NCI-H146 (cell line): ENCODE results near the gene ATP8B1.

Experiments
- DNase-seq: peaks from one replicate; lab custom pipeline; 2025; lab: John Stamatoyannopoulos, UW

ATP8B1 gene

DNA sequence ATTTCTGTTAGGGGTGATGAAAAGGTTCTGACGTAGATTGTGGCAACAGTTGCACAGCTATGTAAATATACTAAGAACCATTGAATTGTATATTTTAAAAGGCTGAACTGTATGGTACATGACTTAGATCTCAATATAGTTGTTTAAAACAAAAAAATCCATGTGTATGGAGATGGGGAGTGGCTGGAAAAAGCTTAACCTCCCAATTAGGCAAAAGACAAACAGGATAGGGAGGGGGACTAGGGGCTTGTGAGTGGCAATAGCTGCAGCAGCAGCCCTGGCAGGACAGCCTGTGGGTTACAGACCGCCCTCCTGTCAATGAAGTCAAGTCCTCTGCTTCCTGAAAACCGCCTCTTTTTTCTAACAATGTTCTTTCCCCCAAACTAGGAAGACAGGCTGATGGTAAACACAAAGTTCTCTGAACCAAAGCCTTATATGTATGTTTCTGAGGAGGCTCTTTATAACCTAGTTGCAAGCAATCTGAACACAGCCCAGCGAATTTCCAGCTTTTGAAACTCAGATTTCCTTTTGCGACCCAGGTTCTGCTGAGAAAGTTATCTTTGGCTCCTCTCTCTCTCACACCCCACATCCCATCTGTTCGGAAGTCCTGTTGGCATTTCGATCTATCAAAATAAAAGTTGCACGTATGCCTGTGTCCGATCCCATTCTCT is 10.3 kb downstream of the ATP8B1 start:
- DNase-seq: no peak

DNA sequence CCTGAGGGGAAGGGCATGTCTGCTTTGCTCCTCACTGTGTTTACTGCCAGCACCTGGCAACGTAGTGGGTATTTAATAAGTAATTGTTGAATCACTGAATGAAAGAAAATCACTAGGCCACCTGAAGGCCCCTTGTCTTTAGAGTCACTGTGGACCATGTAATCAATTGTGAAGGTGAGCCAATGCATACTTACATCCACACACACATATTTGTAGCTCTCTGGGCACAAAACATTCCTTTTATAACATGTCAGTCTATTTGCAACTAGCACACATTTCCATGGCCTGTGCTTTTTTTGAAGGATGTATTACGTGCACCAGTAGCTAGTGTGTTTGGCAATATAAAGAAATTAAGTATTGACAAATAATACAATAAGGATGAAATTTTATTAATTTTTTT is 11.2 kb downstream of the ATP8B1 start:
- peak; percentile 29 for DNase-seq

DNA sequence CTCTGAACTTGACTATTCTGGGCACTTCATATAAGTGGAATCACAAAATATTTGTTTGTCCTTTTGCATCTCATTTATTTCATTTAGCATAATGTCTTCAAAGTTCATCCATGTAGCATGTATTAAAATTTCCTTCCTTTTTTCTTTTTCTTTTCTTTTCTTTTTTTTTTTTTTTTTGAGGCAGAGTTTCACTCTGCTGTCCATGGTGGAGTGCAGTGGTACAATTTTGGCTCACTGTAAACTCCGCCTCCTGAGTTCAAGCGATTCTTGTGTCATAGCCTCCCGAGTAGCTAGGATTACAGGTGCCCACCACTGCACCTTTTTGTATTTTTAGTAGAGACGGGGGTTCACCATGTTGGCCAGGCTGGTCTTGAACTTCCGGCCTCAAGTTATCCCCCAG is 11.9 kb downstream of the ATP8B1 start:
- no peak for DNase-seq

DNA sequence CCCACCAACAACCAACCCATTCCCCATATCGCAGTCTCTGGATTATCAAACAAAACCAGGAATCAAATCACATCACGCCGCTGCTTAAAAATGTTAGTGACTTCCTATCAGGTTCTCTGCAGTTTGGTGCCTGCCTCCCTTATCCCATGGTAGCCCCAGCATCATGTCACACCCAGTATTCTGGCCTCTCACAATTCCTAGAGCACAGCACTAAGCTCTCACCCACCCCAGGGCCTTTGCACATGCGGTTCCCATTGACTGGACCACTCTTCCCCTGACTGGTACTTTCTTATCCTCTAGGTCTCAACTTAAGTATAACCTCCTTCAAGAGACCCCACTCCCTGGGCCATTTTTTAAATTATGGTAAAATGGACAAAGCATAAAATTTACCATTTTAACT is 12.8 kb downstream of the ATP8B1 start:
- DNase-seq: no peak

DNA sequence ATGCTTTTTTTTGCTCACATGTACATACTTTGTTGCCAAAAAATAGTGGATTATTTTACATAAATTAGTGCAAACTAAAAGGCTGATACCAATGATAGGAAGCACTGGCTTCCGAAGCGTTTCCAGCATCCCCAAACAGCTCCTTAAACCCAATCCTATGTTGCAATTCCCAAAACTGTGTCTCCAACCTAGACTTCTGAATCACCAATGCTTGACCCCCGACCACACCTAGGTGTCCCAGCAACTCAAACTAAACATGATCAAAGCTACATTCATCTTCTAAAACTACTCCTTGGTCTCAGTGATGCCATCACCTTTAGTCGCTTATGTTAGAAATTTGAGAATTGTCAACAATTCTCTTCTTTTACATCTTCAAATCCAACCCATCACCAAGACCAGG is 13.4 kb downstream of the ATP8B1 start:
- DNase-seq: no peak

DNA sequence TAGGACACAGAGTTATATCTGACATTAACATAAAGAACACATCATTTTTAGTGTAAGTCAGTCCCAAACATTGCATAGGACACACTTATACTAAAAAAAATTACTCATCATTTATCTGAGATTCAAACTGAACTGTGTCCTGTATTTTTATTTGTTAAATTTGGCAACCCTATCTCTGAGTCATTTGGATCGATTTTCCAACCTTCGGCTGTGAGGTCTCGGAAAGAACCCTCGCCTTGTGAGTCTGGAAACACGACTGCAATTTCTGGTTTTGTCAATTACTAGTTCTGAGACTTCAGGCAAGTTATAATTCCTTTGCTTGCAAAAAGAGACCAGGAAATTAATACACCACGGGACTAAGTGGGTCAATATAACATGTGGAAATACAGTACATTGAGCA is 14.0 kb downstream of the ATP8B1 start:
- DNase-seq: no peak

DNA sequence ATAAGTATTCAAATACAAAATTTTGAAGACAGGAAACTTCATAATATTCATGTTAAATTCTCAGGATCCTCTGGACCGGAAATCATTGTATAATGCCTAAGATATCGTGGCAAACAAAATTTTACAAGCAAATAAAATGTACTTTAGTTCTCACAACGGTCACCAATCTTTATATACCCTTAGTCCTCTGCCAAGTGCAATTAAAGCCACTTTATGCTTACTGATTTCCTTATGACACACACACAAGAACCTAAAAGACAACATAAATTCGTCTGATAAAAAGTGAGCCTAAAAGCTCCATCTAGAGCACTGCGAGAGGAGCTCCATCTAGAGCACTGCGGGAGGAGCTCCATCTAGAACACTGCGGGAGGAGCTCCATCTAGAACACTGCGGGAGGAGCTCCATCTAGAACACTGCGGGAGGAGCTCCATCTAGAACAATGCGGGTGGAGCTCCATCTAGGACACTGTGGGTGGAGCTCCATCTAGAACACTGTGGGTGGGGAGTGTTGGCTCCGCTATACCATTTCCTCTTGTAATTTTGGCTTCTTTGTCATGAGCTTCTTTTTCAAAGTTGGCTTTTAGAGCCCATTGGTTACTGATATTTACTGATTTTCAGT is 15.9 kb downstream of the ATP8B1 start:
- no peak for DNase-seq

DNA sequence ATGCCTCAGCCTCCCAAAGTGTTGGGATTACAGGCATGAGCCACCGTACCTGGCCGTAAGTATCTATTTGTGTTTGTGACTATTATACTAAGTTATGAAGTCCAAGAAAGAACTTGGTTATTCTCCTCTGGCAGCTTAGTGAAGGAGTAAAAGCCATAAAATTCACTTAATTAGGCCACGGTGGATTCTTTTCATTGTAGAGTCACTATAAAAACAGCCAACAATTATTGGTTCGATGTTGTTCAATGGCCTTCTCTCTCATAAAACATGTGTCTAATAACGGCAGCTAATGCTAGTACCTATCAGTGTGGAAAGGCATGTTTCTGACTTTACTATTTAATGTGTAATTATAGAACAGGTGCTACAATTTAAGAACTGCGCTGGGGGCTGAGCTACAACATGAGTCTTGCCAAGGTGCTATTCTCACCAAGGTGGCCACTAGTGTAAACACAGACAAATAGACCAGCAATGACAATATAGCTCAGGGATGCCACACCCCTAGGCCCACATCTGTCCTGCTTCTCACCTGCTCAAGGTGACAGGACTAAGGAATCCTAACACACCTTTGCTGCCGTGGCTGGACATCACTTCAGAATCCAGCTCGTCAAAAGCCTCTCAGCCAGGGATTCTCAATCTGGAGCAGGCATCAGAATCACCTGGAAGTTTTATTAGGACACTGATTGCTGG is 17.2 kb downstream of the ATP8B1 start:
- peak; percentile 98 for DNase-seq

DNA sequence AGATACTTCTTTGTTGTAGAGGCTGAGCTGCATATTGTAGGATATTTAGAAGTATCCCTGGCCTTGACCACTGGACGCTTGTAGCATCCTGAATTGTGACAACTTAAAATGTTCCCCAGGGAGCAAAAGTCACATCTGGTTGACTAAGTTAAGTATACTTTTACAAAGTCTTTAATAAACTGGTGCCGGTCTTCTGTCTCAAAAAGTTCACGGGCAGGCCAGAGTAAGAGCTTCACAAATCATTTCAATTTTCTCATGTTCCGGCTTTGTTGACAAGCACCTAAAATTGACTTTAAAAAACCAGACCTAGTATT is 18.4 kb downstream of the ATP8B1 start:
- no peak for DNase-seq

DNA sequence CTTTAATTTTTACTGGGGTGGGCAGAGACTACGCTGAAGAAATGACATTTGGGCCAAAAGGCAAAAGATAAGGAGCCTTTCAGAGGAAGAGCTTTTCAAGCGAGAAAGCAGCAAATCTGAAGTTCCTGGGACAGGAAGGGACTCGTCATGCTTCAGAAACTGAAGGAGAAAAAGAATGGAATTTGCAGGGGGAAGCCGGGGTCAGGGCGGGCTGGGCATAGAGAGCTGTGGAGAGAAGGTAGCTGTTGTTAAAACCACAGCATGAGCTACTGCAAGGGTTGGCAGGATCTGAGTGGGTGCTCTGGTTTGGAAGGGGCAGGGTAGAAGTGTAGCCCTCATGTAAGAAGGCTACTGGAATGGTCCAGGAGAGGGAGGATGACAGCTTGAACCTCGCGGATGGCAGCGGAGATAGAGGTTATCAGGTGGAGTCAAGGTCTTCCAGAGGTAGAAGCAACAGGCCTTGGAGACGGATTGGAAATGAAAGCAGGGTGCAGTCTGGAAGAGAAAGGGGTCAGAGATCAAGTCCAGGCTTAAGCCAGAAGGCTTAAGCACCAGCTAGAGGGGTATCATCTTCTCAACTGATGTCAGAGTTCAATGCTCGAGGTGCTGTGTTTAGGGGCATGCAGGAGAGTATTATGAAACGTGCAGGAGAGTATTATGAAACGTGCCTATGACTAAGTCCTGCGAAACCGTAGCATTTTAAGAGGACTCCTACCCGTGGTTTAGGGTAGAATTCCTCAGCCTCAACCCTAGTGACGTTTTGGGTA is 18.9 kb downstream of the ATP8B1 start:
- no peak for DNase-seq

DNA sequence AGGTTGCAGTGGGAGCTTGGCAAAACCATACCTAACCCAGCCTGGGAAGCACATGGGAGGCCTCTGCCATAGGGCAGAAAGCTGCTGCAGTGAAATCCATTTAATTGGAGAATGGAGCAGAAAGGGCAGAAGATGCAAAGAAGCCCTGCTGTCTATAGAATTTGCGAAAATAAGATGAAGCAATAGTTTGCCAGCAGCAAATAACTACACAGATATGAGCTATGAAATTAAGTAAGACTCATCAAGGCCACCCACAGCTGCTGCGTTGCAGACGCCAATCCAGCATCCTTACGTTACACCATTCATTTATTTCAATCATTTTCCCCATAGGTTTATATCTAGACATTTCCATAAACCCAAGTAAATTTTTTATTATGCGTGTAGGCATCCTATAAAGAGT is 21.1 kb downstream of the ATP8B1 start:
- no peak for DNase-seq

DNA sequence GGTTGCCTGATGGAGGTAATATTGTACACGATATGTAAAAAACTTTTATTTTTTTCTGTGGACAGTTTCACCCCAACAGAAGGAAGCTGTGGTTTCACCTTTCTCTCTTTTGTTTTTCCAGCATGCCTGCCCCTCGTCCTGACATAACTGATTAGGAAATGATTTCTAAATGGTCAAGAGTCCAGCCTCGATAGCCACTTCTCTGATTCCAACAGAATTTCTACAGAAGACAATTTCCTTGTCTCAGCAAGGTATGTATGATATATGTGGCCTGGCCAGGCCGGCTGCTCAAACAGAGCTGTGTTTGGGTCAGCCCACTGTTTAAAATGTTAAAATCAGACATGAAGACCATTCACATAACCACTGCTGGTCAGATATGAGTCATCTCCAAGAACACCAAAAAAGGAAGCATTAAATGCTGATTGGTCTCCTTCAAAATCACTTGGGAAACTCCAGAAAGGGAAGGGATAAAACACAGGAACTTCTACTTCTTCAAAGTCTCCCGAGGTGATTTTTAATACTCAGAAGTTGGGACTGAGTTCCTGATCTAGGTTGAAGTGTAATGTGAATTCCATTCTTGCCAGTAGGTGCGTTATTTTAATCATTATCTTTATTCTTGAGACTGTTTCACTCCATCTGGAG is 22.3 kb downstream of the ATP8B1 start:
- no peak for DNase-seq

DNA sequence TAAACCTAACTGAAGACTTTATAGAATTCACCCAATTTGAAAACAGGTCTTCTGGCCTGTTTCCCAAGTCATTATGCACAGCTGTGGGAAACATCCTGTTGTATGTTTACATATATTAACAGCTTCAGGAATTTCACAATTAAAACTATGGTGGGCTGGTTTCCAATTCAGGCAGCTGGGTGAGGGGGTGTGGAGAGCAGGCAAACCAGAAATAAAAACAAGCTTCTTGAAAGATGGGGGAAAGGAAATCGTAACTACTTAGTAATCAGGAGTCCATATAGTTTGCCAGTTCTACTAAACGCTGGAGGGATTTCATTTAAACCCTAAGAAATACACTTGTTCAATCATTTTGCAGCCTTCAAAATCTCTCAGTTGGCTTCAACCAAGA is 22.8 kb downstream of the ATP8B1 start:
- peak; percentile 76 for DNase-seq

DNA sequence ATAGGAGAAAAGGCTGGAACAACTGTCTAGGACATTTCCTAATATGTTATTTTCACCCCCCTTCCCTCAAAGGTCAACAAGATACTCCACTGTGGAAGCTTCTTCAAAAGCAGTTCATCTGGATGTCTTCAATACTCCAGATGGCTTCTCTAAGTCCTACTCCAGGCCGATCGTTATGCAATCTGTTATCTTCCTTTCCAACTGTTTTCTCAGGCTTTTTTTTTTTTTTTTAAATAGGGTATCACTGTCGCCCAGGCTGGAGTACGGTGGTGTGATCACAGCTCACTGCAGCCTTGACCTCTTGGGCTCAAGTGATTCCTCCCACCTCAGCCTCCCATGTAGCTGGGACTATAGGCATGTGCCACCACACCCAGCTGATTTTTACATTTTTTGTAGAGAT is 26.3 kb downstream of the ATP8B1 start:
- no peak for DNase-seq

DNA sequence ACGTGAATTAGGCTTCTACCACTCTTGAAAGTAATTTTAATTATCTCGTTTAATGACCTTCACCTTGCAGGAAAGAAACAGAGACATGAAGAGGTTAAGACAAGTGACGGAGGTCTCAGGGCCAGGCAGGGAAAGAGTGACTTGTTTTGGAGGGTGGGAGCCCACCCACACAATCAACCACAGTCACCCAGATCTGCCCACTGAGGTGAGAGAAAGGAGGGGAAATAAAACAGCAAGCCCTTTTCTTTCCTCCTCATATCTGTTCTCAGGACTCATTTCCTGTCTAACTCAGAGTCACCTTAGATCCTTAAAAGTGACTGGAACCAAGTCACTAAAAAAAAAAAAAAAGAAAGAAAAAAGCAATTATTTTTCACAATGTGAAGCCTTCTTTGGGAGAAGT is 26.8 kb downstream of the ATP8B1 start:
- no peak for DNase-seq

DNA sequence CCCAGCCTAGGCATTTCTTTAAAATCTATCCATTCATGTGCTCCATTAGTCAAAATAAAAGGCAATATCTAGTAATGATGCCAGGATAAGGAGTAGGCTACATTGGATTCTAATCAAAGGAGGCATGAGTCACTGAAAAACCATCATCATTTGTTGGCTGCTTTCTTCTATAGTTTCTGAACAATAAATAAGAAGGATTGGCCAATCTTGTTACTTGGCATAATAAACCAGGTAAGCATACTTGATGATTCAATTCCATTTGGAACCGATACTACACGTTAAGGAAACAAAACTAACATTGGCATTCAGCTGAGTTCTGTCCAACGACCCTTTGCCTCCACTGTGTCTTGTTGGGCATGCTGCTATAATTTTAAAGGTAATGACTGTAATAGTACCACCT is 27.2 kb downstream of the ATP8B1 start:
- DNase-seq: no peak

DNA sequence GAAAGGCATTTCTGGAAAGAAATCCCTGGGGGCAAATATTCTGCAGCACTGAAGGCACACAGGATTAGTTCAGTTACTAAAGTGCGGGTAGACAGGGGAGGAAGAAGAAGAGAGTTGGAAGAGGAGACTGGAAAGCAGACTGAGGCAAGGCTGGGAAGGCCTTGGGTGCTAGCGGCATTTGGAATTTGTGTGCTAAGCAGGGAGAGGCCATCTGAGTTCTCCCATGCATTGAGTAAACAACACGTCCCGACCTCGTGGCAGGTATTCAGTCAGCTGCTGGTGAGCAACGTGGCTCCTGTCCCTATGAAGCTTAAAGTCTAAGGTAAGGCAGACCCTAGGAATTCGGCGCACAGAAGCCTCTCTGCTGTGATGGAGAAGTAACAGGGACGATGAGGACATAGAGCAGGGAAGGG is 30.7 kb downstream of the ATP8B1 start:
- DNase-seq: peak; percentile 67

DNA sequence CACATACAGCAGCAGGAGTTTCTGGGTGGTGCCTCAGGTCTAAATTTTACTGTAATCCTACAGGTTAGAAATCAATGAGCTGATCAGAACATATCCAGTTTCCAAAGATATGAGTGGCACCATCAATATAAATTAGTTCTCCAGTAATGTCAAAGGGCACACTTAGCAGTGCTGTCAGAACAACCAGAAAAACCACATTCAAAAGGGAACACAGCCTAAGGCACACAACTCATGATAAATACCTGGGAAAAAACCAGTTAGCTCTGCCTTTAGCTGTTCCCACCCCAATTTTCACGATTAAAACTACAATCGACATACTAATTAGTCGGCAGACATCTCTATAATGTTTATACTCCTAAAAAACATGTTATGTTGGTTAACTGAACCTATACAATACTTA is 31.5 kb downstream of the ATP8B1 start:
- DNase-seq: no peak

DNA sequence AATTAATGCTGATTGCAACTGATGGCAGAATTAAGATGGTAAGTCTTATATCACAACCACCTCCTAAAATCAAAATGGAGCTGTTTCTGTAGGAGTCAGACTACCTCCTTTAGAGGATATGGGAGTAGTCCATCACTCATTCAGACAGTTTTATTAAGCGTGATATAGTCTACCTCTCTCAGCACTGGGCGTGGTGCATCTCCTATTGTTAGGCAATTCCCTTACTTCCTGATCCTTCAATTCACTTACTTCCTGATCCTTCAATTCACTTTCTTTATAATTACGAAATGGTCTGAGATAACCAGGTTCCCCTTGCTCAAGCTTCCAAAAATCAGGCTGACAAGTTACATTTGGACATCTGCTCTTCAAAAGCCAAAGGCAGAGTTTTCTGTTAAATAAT is 31.9 kb downstream of the ATP8B1 start:
- DNase-seq: peak; percentile 50

DNA sequence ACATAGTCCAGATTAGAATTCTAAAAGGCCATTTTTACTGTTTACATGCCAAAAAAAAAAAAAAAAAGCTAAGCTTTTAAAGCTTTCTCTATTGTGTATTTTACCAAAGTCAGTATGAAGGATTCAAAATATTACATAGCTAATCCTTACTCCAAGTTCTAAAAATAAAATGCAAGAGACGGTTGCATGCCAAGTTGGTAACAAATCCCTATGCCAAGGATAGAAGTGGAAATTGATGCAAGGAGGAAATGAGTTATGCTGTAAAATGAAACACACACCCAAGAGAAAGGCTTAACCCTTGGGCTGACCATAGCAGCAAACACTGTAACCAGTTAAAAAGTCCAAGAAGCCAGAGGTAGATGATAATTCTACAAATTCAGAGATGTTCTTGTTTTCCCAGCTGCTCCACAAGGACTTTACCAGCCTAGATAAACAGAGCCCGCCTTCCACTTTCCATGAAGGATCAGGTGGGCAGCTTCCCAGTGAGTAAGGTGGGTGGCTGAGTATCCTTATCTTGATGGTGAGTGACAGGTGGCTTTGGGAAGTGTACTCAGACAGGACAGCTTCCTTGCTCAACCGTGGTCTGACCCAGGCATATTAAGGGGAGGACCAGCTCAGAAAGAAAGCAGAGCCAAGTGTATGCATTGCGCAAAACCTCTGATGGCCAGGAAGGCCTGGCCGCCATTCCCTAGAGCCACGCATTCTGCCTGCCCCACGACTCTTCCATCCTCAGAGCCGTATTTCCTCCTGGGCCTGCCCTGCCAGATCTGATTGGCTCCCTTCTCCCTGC is 34.4 kb downstream of the ATP8B1 start:
- peak; percentile 70 for DNase-seq

DNA sequence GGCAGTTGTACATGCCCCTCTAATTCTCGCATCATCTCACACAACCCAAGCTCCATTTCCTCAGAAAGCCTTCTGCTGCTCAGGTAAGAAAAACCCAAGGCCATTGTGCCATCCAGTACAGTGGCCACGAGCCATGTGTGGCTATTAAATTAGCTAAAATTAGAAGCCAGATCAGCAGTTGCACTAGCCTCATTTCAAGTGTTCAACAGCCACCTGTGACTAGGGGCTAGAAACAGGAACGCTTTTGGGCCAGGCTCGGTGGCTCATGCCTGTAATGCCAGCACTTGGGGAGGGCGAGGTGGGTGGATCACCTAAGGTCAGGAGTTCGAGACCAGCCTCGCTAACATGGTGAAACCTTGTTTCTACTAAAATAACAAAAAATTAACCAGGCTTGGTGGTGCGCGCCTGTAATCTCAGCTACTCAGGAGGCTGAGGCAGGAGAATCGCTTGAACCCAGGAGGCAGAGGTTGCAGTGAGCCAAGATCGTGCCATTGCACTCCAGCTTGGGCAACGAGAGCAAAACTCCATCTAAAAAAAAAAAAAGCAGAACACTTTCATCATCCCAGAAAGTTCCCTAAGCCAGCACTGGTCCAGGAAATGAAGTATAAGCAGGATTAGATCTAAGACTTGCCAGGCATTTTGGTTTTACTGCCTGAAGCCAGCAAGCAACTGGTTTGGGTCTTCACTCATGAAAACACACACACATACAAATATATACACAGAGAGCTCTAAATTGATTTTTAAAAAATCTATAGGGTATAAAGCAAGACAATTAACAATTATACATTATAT is 35.7 kb downstream of the ATP8B1 start:
- DNase-seq: no peak
